Measurements from ENCODE around the gene OR13J1. TPM values are rescaled to one million over a fixed set of nuclear protein-coding genes. Genes with fewer than 3 reads are reported as not detected.

OR13J1 gene
- total RNA-seq, 1 donor from 2014 or later, result not detected

DNA sequence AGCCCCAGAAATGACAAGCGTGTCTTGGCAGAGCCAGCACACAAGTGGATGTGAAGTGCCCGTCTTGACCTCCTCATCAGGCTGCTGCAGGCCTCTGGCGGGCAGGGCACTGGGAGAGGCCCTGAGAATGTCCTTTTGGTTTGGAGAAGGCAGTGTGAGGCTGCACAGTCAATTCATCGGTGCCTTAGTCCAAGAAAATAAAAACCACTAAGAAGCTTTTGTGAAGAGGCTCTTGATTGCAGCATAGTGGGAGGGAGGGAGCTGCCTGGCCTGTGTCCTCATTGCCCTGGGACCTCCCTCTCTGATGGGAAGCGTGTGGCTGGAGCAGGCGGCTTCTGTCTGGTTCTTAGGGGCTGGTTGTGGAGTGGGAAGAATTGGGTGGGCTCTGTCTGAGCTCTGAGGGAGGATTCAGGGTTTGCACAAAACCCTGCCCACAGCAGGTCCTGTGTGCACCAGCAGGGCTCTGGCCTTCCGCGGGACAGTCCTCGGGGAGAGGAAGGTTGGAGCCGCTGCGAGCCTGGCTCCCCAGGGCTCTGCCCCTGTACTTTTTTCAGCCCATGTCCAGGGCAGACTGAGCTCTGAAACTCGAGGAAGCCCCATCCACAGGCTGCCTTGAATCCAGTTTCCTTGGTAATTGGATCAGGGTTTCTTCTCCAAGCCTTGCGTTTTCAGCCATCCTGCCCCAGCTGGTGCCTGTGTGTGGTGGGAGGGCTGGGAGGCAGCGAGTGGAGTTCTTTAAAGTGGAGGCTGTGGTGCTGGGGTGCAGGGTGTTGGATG is 36.9 kb upstream of the OR13J1 start:
- Histone ChIP-seq H3K4me1 (peaks cover 89% of the 10 kb centered on the region), H3K27me3 (ENCODE audit: low read depth) (no peaks in the 10 kb centered on the region), H3K36me3 (no peaks in the 10 kb centered on the region), H3K27ac (replicated peaks) (peak overlapping the region; percentile 98), H3K9me3 (replicated peaks) (no peaks in the 10 kb centered on the region), H3K4me3 (peak overlapping the region; percentile 67)
- intact Hi-C loops (cut with micrococcal nuclease), result loop anchor here (5.0 to 10.0 kb wide), 2 partner anchors 40 to 118 kb away; no protein-coding TSS in a partner anchor
- TF ChIP-seq, protein P1, sequence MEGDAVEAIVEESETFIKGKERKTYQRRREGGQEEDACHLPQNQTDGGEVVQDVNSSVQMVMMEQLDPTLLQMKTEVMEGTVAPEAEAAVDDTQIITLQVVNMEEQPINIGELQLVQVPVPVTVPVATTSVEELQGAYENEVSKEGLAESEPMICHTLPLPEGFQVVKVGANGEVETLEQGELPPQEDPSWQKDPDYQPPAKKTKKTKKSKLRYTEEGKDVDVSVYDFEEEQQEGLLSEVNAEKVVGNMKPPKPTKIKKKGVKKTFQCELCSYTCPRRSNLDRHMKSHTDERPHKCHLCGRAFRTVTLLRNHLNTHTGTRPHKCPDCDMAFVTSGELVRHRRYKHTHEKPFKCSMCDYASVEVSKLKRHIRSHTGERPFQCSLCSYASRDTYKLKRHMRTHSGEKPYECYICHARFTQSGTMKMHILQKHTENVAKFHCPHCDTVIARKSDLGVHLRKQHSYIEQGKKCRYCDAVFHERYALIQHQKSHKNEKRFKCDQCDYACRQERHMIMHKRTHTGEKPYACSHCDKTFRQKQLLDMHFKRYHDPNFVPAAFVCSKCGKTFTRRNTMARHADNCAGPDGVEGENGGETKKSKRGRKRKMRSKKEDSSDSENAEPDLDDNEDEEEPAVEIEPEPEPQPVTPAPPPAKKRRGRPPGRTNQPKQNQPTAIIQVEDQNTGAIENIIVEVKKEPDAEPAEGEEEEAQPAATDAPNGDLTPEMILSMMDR (IDR thresholded peaks at IDR 0.05; ENCODE audit: borderline replicate concordance), result peak; percentile 35
- peak; percentile 69 for DNase-seq

DNA sequence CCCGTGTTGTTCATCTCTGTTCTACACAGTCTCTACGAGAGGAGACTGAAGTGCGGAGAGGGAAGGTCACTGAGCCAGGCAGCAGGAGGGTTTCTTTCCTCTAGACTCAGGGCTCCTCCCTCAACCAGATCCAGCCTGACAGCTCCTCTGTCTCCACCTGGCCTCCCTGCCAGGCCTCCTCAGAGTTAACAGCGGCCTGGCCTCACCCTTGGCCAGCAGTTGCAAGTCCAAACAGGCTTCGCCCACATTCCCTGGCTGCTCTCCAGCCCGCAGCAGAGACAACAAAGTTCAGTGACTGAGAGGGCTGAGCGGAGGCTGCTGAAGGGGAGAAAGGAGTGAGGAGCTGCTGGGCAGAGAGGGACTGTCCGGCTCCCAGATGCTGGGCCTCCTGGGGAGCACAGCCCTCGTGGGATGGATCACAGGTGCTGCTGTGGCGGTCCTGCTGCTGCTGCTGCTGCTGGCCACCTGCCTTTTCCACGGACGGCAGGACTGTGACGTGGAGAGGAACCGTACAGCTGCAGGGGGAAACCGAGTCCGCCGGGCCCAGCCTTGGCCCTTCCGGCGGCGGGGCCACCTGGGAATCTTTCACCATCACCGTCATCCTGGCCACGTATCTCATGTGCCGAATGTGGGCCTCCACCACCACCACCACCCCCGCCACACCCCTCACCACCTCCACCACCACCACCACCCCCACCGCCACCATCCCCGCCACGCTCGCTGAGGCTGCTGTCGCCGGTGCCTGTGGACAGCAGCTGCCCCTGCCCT is 35.9 kb upstream of the OR13J1 start, which contains the start of gene HRCT1:
Gene HRCT1 (plus strand): TSS at position 291 of the 768 bp plus-strand sequence. CDS start 86 bp downstream, at position 377.
- no peaks in the 10 kb centered on the region for H3K9me3 ChIP-seq (replicated peaks)
- DNase-seq, result peak; percentile 93
- TF ChIP-seq, protein P1 (IDR thresholded peaks at IDR 0.05; ENCODE audit: borderline replicate concordance), result no peak
- H3K4me1 ChIP-seq, result peaks cover 80% of the 10 kb centered on the region
- peak within 1 kb of the TSS; percentile 98 for H3K27ac ChIP-seq (replicated peaks)
- no peaks in the 10 kb centered on the region for H3K36me3 ChIP-seq
- H3K27me3 ChIP-seq (ENCODE audit: low read depth), result no peaks in the 10 kb centered on the region
- peak within 1 kb of the TSS; percentile 67 for H3K4me3 ChIP-seq
- intact Hi-C loops (cut with micrococcal nuclease), result loop anchor here (5.0 to 10.0 kb wide), 2 partner anchors 41 to 119 kb away; no protein-coding TSS in a partner anchor

DNA sequence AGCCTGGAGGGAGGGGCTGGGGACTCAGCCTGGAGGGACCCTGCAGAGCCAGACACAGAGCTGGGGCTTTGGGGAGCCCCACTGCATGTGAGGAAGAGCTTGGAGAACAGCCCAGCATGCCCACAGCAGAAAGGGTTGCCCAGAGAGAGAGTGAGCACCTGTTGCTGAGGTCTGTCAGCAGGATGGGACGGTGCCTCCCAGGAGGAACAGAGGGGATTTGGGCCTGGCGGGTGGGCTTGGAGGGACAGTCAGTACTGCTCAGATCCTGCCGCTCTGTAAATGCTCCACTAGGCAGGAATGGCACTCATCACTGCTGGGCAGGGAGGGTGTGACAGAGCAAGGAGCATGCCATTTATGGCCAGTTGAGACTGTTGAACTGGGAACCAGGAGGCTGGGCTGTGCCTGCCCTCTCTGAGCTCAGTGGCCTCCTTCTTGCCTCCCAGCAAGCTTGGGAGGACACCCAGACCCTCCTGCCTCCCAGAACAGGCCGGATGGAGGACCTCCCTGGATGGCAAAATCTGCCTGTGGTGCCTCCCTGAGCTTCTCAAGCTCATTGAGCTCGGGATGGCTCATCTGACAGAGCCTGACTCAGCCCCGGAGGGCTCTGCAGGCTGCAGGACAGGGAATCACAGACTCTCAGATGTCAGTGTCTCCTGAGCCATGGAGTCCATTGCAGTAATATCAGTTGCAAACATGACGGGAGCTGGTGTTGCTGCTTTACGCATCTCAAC is 35.0 kb upstream of the OR13J1 start:
- TF ChIP-seq, protein P1 (IDR thresholded peaks at IDR 0.05; ENCODE audit: borderline replicate concordance), result no peak
- Histone ChIP-seq H3K4me1 (peaks cover 72% of the 10 kb centered on the region), H3K27ac (replicated peaks) (peak overlapping the region; percentile 98), H3K9me3 (replicated peaks) (no peaks in the 10 kb centered on the region), H3K36me3 (no peaks in the 10 kb centered on the region), H3K4me3 (peak overlapping the region; percentile 67), H3K27me3 (ENCODE audit: low read depth) (no peaks in the 10 kb centered on the region)
- DNase-seq, result no peak
- intact Hi-C loops (cut with micrococcal nuclease), result loop anchor here (5.0 to 10.0 kb wide), 2 partner anchors 42 to 120 kb away; no protein-coding TSS in a partner anchor

DNA sequence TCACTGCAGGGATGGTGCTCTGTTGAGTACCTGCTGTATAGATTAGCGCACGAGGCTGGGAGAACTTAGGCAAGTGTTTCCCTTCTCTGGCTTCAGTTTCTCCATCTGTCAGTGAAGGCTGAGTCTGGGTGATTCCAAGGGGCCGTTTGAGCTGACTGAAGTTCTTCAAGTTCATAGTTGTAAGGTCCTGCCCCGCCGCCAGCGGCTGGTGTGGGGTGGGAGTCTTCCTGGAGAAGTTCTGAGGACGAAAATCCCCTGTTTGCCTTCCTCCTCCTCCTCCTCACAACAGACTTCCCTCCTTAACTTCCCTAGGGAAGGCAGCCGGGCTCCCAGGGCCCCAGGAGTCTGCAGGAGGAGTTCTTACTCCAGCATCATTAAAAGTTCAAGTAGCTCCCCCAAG is 34.1 kb upstream of the OR13J1 start:
- Histone ChIP-seq H3K4me1 (peaks cover 63% of the 10 kb centered on the region), H3K36me3 (no peaks in the 10 kb centered on the region), H3K9me3 (replicated peaks) (no peaks in the 10 kb centered on the region), H3K27me3 (ENCODE audit: low read depth) (no peaks in the 10 kb centered on the region), H3K27ac (replicated peaks) (peak overlapping the region; percentile 98), H3K4me3 (no peak overlapping the region)
- DNase-seq, result no peak
- TF ChIP-seq, protein P1 (IDR thresholded peaks at IDR 0.05; ENCODE audit: borderline replicate concordance), result no peak
- intact Hi-C loops (cut with micrococcal nuclease), result loop anchor here (10.0 kb wide), 1 partner anchor 120 kb away; no protein-coding TSS in a partner anchor

DNA sequence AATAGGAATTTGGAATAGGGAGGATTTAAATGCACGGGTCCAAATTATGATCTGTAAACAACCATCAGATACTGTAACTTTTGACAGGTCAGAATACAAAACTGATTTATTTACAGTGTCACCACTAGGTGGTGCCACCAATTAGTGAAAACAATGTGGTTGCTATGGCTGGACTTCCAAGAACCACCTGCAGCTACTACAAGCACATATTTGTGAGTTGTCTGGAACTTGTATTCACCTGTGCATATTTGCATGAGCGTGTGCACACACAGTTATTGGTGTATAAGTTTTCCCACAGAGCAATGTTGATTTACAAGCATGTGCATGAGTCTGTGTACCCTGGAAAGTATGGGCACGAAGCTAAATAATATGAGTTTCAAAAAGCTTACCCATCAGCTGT is 32.8 kb upstream of the OR13J1 start:
- intact Hi-C loops (cut with micrococcal nuclease), result loop anchor here (10.0 kb wide), 1 partner anchor 122 kb away; no protein-coding TSS in a partner anchor
- DNase-seq, result no peak
- H3K27ac ChIP-seq (replicated peaks), result no peak overlapping the region
- TF ChIP-seq, protein P1 (IDR thresholded peaks at IDR 0.05; ENCODE audit: borderline replicate concordance), result peak; percentile 84
- no peaks in the 10 kb centered on the region for H3K9me3 ChIP-seq (replicated peaks)
- H3K4me1 ChIP-seq, result peaks cover 51% of the 10 kb centered on the region
- H3K4me3 ChIP-seq, result no peak overlapping the region
- no peaks in the 10 kb centered on the region for H3K36me3 ChIP-seq
- no peaks in the 10 kb centered on the region for H3K27me3 ChIP-seq (ENCODE audit: low read depth)

Measured in left ventricle myocardium inferior (tissue), 1 donor.